Vein endothelial cell (primary cell): ENCODE data around the gene AKR1C1. TPM values are rescaled to one million over a fixed set of nuclear protein-coding genes. Genes with fewer than 3 reads are reported as not detected.

ENCODE experiments used
- small RNA-seq: library from RNA; depleted of rRNA; stranded (forward); fragments of <200 nt; gene quantifications from one replicate; pipeline ENCODE3, GENCODE V24; 2012
- total RNA-seq: library from RNA; depleted of rRNA; stranded (reverse); fragments of >200 nt; gene quantifications from 2 replicates; pipeline ENCODE4 v1.2.3, GENCODE V29; 2012

AKR1C1 gene
- 3.2 and 7.8 TPM in 2 replicates for total RNA-seq

GRCh38 chr10:4962876-4963814 is at the start of gene AKR1C1:
Gene AKR1C1 (plus strand): TSS chr10:4963415. CDS start chr10:4963445, 30 bp downstream.

DNA sequence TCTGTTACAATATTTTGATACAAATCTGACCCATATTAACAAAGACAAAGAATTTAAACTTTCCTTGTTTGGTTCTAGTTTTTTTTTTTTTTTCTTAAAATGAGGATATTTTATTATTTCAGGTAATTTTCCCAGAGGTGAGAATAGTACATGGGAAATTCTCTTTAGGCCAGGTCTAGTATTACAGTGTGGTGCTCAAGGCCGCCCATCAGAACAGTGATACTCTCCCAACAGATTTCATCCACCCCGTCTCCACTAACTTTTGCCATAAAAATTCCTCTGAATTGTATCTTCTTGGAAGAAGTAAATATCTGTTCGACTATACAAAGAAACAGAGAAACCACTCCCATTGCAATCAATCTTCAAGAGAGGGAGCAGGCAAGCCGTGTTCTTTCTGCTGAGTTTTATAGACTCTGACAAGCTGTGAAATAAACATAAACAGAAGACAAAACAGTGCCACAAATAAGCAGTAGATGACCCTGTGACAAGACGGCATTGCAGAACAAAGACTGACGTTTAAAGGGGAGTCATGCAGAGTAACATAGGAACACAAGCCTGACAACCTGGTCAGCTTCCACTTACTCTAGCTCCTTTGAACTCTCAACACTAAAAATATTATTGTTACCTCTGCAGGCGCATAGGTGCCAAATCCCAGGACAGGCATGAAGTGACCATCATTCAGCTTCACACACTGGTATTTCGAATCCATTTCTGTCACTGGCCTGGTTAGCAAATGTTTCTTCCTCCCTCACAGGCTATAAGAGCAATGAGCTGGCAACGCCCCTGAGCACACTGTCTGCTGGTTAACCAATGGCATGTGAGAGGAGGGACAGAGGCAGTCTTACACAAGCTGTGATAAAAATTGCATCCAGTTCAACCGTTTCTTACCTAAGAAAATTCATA is 40.2 kb downstream of the AKR1C1 start, which contains the start of gene AKR1C2:
Gene AKR1C2 (minus strand): TSS at position 731 of the 903 bp plus-strand sequence. CDS start 22 bp downstream, at position 709.

Small RNA genes lying within 50 kb of the gene (small RNA-seq; reads per million reads assigned to genes)
- gene RF00096, result not detected

Other genes with a start within 250 kb of the AKR1C1 start
- 7.2 and 15.7 TPM in 2 replicates for gene AKR1E2, start 137.2 kb upstream of the AKR1C1 start, total RNA-seq
- 4.1 and 8.5 TPM in 2 replicates for gene AKR1C2, start 40.4 kb downstream of the AKR1C1 start, total RNA-seq
- gene AKR1C3, start 131.0 kb downstream of the AKR1C1 start, total RNA-seq, result 60.4 and 69.1 TPM in 2 replicates
- gene AKR1C8, start 221.7 kb downstream of the AKR1C1 start, total RNA-seq, result not detected in 2 replicates
- not detected in 2 replicates for gene AKR1C4, start 233.4 kb downstream of the AKR1C1 start, total RNA-seq